GM19467 (cell line): ENCODE data around the gene PPP2R2C.

Experiments
- ATAC-seq: cut with Tn5 transposase; IDR thresholded peaks from one replicate; pipeline ENCODE4 v1.9.1; 2021; ENCODE audit warnings: mild to moderate bottlenecking, moderate library complexity; ENCODE audit not compliant: unreplicated experiment

Gene PPP2R2C

DNA sequence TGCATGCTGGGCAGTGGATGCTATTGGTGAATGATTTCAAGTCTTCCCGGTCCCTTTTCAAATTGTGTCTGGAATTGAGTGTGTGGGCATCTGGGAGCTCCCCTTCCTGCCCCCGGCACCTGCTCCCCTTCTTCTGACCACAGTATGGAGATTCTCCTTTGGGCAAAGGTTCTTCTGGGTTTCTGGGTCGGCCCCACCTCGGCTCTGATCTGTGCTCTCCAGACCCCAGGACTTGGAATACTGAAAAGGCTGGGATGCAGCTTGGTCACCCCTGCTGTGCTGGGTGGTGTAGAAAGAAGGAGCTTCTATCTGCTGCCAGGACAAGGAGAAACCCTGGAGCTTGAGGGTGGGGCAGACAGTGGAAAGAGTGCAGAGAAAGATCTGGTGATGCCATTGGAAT is 124.0 kb downstream of the PPP2R2C start:
- ATAC-seq, result no peak

DNA sequence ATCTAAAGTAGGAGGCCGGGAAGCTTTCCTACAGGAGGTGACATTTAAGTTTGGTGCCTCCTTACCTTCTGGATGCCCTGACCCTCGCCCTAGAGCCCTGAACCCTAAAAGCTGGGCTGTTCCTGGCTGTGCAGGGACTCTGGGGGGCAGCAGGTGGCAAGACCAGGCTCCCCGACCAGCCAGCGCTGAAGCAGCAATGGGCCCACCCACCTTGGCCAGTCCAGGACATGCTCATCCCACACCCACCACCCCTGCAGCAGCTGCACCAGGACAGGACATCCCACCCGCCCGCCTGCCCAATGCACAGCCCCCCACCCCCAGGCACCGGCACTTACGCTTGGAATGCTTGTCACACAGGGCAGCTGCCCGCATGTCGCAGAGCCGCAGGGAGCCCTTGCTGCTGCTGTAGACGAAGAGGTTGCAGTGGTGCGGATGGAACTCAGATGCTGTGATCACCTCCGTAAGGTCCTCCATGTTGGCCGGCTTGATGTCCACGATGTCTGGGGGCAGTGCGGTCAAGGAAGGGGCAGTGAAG is 124.8 kb downstream of the PPP2R2C start:
- ATAC-seq, result no peak

GRCh38 chr4:6346373-6347110 is 125.9 kb downstream of the PPP2R2C start:
- no peak for ATAC-seq

- no peak for ATAC-seq
Observed at GRCh38 chr4:6345866-6346265, 126.5 kb downstream of the PPP2R2C start.

GRCh38 chr4:6345096-6345830 is 127.2 kb downstream of the PPP2R2C start:
- ATAC-seq, result no peak

DNA sequence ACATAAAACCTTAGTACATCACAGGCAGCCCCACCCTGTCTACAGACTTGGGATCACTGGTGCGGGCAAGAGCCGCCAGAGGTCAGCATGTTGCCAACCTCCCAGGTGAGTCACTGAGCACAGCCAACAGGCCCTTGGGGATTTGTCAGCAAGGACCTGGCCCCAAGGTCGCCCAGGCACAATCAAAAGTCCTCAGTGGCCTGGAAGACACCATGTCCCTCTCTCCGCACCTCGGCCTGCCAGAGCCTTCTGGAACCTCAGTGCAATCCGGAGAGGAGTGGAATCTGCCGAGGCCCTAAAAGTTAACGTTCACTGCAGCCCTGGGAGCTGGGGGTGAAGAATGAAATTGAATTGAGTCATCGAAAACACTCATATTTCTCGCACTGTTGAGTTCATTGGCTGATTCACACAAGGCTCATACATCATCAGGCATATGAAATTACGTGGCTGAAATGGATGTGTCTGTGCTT is 128.4 kb downstream of the PPP2R2C start:
- ATAC-seq, result no peak

GRCh38 chr4:6342530-6343293 is 129.7 kb downstream of the PPP2R2C start:
- no peak for ATAC-seq

DNA sequence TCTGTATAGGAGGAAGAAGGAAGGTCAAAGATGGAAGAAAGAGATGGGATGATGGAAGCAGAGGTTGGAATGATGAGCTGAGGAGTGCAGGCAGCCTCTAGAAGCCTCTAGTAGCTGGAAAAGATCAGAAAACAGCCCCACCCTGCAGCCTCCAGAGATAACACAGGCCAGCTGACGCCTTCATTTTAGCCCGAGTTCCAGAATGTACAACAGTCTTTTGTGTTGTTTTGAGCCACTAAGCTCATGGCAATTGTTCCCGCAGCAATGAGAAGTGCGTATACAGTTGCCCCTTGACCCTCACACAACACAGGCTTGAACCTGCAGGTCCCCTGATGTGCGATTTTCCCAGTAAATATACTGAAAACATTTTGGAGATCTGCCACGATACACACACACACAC is 130.7 kb downstream of the PPP2R2C start:
- no peak for ATAC-seq

DNA sequence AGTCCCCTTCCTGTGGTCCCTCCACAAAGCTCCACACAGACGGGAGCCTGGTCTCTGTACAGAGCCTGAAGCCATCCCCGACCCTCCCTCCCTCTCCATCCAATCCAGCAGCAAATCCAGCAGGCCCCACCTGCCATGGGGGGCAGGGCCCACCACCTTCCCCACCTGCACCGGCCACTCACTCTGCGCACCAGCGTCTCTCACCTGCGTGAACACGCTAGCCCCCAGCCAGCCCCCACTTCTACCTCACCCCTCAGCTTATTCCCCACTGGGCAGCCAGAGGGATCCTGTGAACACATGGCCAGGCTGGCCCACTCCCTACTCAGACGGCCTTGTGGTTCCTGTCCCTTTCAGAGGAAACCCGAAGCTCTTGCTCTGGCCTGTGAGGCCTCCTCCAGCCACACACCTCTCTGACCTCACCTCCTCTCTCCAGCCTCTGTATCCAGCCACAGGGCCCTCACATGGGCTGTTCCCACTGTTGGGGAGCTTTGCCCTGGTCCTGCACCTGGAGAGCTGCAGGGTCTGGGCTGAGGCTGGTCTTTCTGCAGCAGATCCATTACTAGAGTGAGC is 131.9 kb downstream of the PPP2R2C start:
- ATAC-seq, result no peak

DNA sequence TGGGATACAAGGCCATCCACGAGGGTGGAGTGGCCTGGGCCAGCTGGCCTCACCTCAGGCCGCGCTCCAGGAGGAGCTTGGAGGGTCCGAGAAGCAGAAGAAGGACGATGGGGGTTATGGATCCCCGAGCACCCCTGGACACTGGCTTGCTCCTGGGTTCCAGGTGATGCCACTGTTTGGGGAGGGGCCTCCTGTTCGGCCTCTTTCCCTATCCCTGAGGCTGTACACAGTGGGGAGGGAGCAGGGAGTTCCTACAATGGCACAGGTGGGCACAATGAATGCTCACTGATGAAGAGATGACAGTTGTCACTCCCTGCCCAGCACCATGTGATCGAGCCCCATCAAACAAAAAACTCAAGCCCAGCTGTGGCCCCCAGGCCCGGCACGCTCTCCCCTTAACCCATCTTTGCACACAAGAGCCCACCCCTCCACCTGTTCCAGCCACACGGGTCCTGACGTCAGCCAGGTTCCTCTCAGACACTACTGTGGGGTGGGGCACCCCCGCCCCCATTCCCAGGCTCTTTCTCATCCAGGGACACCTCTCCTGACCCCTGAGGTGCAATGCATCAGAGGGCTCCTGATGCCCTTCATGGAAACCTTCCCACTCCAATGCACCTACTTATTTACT is 132.5 kb downstream of the PPP2R2C start:
- ATAC-seq, result no peak

- no peak for ATAC-seq
Observed at GRCh38 chr4:6338951-6339817, 133.2 kb downstream of the PPP2R2C start.

- ATAC-seq, result no peak
Observed at GRCh38 chr4:6338175-6338950, 134.1 kb downstream of the PPP2R2C start.

GRCh38 chr4:6337331-6337935 is 135.0 kb downstream of the PPP2R2C start:
- ATAC-seq, result no peak

DNA sequence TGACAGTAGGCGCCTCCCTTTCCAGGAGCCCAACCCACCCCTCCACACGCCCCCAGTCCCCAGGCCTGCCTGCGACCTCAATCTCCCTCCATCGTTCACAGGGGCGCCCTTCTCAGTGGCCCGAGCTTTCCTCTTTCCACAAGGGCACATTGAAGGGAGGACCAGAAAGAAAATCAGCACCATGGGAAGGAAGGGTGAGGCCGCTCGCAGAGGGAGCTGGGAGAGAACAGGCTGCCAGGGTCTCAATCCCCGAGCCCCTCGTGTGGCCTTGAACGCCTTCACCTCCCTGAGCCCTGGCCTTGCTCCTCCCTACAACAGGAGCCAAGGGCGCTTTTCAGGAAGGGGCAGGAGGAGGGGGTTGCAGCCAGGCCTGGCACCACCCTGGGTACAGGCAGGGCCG is 136.2 kb downstream of the PPP2R2C start:
- no peak for ATAC-seq

DNA sequence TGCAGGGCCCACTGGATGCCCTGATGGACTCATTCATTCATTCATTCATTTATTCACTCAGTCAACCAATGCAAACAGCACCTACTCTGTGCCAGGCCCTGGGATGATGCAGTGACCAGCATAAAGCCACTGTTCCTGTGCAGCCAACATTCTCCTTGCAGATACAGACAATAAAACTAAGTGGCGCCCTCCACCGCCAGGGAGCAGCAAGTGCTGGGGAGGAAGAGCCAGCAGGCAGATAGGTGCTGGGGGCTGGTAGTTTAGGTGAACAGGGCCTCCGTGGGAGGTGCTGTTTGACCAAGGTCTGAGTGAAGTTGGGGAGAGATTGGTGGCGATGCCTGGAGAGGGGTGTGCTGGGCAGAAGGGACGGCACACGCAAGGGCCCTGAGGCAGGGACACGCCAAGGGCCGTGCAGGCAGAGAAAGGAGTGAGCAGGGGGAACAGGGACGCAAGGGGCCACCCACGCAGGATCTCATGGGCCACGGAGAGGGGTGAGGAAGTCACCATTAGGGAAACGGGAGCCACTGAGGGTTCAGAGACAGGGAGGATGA is 137.3 kb downstream of the PPP2R2C start:
- no peak for ATAC-seq

DNA sequence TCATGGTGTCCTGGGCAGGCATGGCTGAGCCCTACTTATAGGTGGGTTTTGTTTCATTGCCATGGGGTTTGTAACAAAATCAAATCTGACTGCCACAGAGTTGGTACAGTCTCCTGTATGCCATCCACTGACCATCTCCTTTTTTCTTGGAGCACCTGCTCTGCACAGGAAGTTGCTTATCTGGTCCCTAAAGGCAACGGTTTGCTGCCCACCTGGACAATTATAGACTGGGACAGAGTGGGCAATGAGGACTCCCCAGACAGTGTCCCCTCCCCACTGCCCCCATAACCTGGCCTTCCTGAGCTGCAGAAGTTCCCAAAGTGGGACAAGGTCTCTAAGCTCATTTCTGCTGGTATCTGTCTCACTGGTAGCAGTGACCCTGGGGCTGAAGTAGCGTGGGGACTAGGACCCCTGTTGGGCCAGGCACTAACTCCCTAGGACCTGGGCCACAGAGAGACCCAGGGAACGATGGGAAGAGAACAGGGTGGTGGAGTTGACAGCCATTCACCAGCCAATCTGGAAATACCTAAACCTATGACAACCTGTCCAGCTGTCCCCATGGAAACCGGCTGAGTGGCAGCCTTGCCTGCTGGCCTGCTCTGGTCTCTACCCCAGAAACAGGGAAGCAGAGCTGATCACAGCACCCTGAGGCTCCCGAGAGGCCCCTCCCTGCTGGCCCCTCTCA is 138.1 kb downstream of the PPP2R2C start:
- no peak for ATAC-seq
